HepG2 (cell line): Measurements from ENCODE around the gene CD300C. TPM values are rescaled to one million over a fixed set of nuclear protein-coding genes. Genes with fewer than 3 reads are reported as not detected.

Source experiments
- ATAC-seq: fragments of 200-7000 bp; cut with Tn5 transposase; 3 replicates; pipeline ENCODE4 v1.9.1; 2020; ENCODE audit warnings: mild to moderate bottlenecking, moderate library complexity
- BruUV-seq: library from RNA; stranded (reverse); fragments of 400-500 nt; replicated peaks from 2 replicates; lab custom pipeline; 2021; lab: Mats Ljungman, UMichigan
- CTCF ChIA-PET: fragments of 300-600 bp; formaldehyde crosslinking; extraction: SDS; loops from one replicate; lab custom pipeline; 2021; ENCODE audit warnings: low total read pairs, inconsistent platforms, low intra/inter-chr PET ratio; lab: Yijun Ruan, JAX
- POLR2A ChIA-PET: fragments of 350-600 bp; sonication (Branson Sonifier 250); formaldehyde crosslinking; loops from one replicate; lab custom pipeline; 2020; ENCODE audit warnings: antibody characterized with exemption, inconsistent platforms; lab: Yijun Ruan, JAX
- DNase-seq: peaks from one replicate; pipeline ENCODE4 v3.0.0-alpha.2; 2015; ENCODE audit warnings: low spot score
- FAIRE-seq: peaks from 3 replicates; lab custom pipeline; 2011; peaks lifted over from hg19 to GRCh38; lab: Jason Lieb, UNC
- H2AFZ ChIP-seq: one replicate; pipeline ENCODE4 v1.6.1; 2011; ENCODE audit warnings: low read length, inconsistent platforms
- H3K27ac ChIP-seq: fragments of 300-600 bp; 3 replicates; pipeline ENCODE4 v1.8.0; 2011; ENCODE audit warnings: mixed run types, mild to moderate bottlenecking, mixed read lengths, low read length, inconsistent platforms; ENCODE audit not compliant: insufficient read depth; ENCODE audit errors: extremely low read length
- H3K27me3 ChIP-seq, 2 experiments: fragments of 200-600 bp in 1 of 2; 2 replicates in 1 of 2; 3 replicates in 1 of 2; pipeline versions ENCODE4 v1.6.0 to v1.8.0; 2011; ENCODE audit warnings: low read length in 2 of 2, mild to moderate bottlenecking in 2 of 2, moderate library complexity in 2 of 2, inconsistent platforms in 1 of 2; ENCODE audit not compliant: insufficient read depth in 2 of 2, control insufficient read depth in 1 of 2
- H3K36me3 ChIP-seq, 2 experiments: fragments of 200-600 bp in 1 of 2; replicated peaks in 1 of 2; 2 replicates in 1 of 2; 3 replicates in 1 of 2; pipeline versions ENCODE4 v1.5.1 to v1.8.0; 2011; ENCODE audit warnings: low read length in 2 of 2, inconsistent platforms in 1 of 2; ENCODE audit not compliant: insufficient read depth in 2 of 2, control insufficient read depth in 1 of 2
- H3K4me1 ChIP-seq: 2 replicates; pipeline ENCODE4 v1.5.1; 2012; ENCODE audit warnings: low read length, inconsistent platforms; ENCODE audit not compliant: insufficient read depth
- H3K4me2 ChIP-seq: 2 replicates; pipeline ENCODE4 v1.6.0; 2011; ENCODE audit warnings: low read depth, low read length, inconsistent platforms
- H3K4me3 ChIP-seq, 3 experiments: fragments of 200-600 bp in 1 of 3; sonication (generic), shearing (Covaris generic) in 1 of 3; replicated peaks in 1 of 3; 2 replicates each; pipeline ENCODE4 v1.5.1; 2011 to 2016; ENCODE audit warnings: low read length in 3 of 3, inconsistent platforms in 2 of 3, low read depth in 2 of 3, mild to moderate bottlenecking in 2 of 3, control low read depth in 1 of 3, mixed read lengths in 1 of 3; ENCODE audit not compliant: insufficient read depth in 1 of 3
- H3K79me2 ChIP-seq: one replicate; pipeline ENCODE4 v1.6.1; 2011; ENCODE audit warnings: low read length, inconsistent platforms; ENCODE audit not compliant: insufficient read depth
- H3K9ac ChIP-seq: 2 replicates; pipeline ENCODE4 v1.6.0; 2011; ENCODE audit warnings: mild to moderate bottlenecking, low read depth, low read length, inconsistent platforms; ENCODE audit not compliant: insufficient read depth
- H3K9me3 ChIP-seq: 2 replicates; pipeline ENCODE4 v1.5.1; 2012; ENCODE audit warnings: mild to moderate bottlenecking, low read length
- H4K20me1 ChIP-seq: 2 replicates; pipeline ENCODE4 v1.6.0; 2011; ENCODE audit warnings: inconsistent platforms, mild to moderate bottlenecking, low read length, moderate library complexity; ENCODE audit not compliant: insufficient read depth
- FOXK1 ChIP-seq: sonication (generic); formaldehyde crosslinking; IDR thresholded peaks from 2 replicates; pipeline ENCODE4 v1.4.0; 2020; ENCODE audit warnings: low read depth, missing genetic modification reagents, borderline replicate concordance
- FOXP1 ChIP-seq, 2 experiments: fragments of 450-650 bp in 1 of 2; IDR thresholded peaks; 2 replicates each; pipeline ENCODE4 v1.6.1; 2017 to 2018; ENCODE audit warnings: antibody characterized with exemption in 1 of 2
- KMT2A ChIP-seq: sonication (generic); formaldehyde crosslinking; IDR thresholded peaks from 2 replicates; pipeline ENCODE4 v1.4.0; 2020; ENCODE audit warnings: missing genetic modification reagents
- PTBP1 ChIP-seq: fragments of 200-400 bp; formaldehyde crosslinking; IDR thresholded peaks from 2 replicates; pipeline ENCODE4 v1.6.1; 2018; ENCODE audit warnings: low read length, low read depth; ENCODE audit not compliant: poor library complexity, severe bottlenecking
- SAP130 ChIP-seq: IDR thresholded peaks from 2 replicates; pipeline ENCODE4 v1.6.1; 2016; ENCODE audit warnings: low read depth
- SRF ChIP-seq: IDR thresholded peaks from 2 replicates; pipeline ENCODE4 v1.6.1; 2011; ENCODE audit warnings: mild to moderate bottlenecking, low read depth, low read length, moderate library complexity
- TOE1 ChIP-seq: sonication (generic); formaldehyde crosslinking; IDR thresholded peaks from 2 replicates; pipeline ENCODE4 v1.4.0; 2020; ENCODE audit warnings: mild to moderate bottlenecking, missing genetic modification reagents
- ZC3H13 ChIP-seq: sonication (generic); formaldehyde crosslinking; IDR thresholded peaks from 2 replicates; pipeline ENCODE4 v1.8.1; 2023; ENCODE audit warnings: mild to moderate bottlenecking, missing genetic modification reagents, moderate library complexity
- ZFP90 ChIP-seq: sonication (generic); formaldehyde crosslinking; IDR thresholded peaks from 2 replicates; pipeline ENCODE4 v1.8.0; 2022; ENCODE audit warnings: missing genetic modification reagents, mild to moderate bottlenecking, inconsistent platforms, borderline replicate concordance
- ZNF296 ChIP-seq: sonication (generic); formaldehyde crosslinking; conservative IDR thresholded peaks from 2 replicates; pipeline ENCODE4 v1.5.0; 2020; ENCODE audit warnings: mild to moderate bottlenecking, missing genetic modification reagents
- ZNF343 ChIP-seq: sonication (generic); formaldehyde crosslinking; IDR thresholded peaks from 2 replicates; pipeline ENCODE4 v1.4.0; 2020; ENCODE audit warnings: mild to moderate bottlenecking, missing genetic modification reagents
- ZNF782 ChIP-seq: sonication (generic); formaldehyde crosslinking; IDR thresholded peaks from 2 replicates; pipeline ENCODE4 v1.4.0; 2020; ENCODE audit warnings: missing genetic modification reagents, mild to moderate bottlenecking, borderline replicate concordance
- WGBS: methylation state at CpG from one replicate; pipeline ENCODE4 v1.1.6; 2017; ENCODE audit warnings: low lambda C conversion rate; 5-methylcytosine and 5-hydroxymethylcytosine counted together
- in situ Hi-C: cut with HindIII; loops from 2 replicates; pipeline ENCODE4 v1.10.0; 2017; ENCODE audit warnings: low pct_unique_long_range_greater_than_20kb; ENCODE audit not compliant: extremely low pct_ligation_motif_present
- intact Hi-C: fragments of 100-400 bp; cut with micrococcal nuclease; formaldehyde crosslinking; loops from one replicate; pipeline ENCODE4 v1.10.0; 2022; ENCODE audit not compliant: unreplicated experiment
- polyA plus RNA-seq, 8 experiments: library from polyadenylated mRNA; depleted of rRNA in 3 of 8; stranded (reverse) in 7 of 8; unstranded in 1 of 8; fragments of >200 nt; fragmentation: Illumina TruSeq in 4 of 8; extraction: Trizol in 4 of 8; gene quantifications; 2 replicates each; pipeline versions ENCODE4 v1.2.1 to v1.2.3, GENCODE V29; 2011 to 2016; ENCODE audit warnings: low read depth in 4 of 8, missing spikeins in 1 of 8, mixed read lengths in 1 of 8; ENCODE audit not compliant: insufficient read depth in 1 of 8
- total RNA-seq, 5 experiments: library from RNA; depleted of rRNA; stranded (reverse); fragments of >200 nt; fragmentation: Illumina TruSeq; extraction: Trizol; gene quantifications; 2 replicates each; pipeline ENCODE4 v1.2.3, GENCODE V29; 2016; ENCODE audit warnings: low read depth in 1 of 5
- TF ChIP-seq, protein P1 (sequence below): sonication (generic); formaldehyde crosslinking; IDR thresholded peaks from 2 replicates; pipeline ENCODE4 v1.4.0; 2020; ENCODE audit warnings: missing genetic modification reagents
- TF ChIP-seq, protein P2 (sequence below): sonication (generic); formaldehyde crosslinking; IDR thresholded peaks from 2 replicates; pipeline ENCODE4 v1.5.1; 2020; ENCODE audit warnings: mild to moderate bottlenecking, missing genetic modification reagents, moderate library complexity

Gene CD300C
- total and polyA plus RNA-seq, 2 of the 13 experiments (the other 11 are each of a cell fraction or from before 2014, with no cell fraction given), result not detected

DNA sequence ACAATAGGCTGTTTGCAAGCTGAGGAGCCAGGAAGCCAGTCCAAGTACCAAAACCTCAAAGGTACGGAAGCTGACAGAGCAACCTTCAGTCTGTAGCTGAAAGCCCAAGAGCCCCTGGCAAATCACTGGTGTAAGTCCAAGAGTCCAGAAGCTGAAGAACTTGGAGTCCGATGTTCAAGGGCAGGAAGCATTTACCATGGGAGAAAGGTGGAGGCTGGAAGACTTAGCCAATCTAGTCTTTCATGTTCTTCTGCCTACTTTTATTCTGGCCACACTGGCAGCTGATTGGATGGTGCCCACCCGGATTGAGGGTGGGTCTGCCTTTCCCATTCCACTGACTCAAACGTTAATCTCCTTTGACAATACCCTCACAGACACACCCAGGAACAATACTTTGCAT is 30.0 kb downstream of the CD300C start:
- 32% methylated on average over 4 of the region's 4 CpGs for WGBS
- TF ChIP-seq, protein P1, sequence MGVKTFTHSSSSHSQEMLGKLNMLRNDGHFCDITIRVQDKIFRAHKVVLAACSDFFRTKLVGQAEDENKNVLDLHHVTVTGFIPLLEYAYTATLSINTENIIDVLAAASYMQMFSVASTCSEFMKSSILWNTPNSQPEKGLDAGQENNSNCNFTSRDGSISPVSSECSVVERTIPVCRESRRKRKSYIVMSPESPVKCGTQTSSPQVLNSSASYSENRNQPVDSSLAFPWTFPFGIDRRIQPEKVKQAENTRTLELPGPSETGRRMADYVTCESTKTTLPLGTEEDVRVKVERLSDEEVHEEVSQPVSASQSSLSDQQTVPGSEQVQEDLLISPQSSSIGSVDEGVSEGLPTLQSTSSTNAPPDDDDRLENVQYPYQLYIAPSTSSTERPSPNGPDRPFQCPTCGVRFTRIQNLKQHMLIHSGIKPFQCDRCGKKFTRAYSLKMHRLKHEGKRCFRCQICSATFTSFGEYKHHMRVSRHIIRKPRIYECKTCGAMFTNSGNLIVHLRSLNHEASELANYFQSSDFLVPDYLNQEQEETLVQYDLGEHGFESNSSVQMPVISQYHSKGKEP (CRISPR knock-in tag), result no peak
- TF ChIP-seq FOXK1 (no peak), ZNF343 (CRISPR knock-in tag) (no peak), SRF (no peak), ZFP90 (CRISPR knock-in tag) (no peak), TOE1 (no peak), FOXP1 (IDR thresholded peaks at IDR 0.05) (no peak), FOXP1 (CRISPR knock-in tag; IDR thresholded peaks at IDR 0.05) (no peak), ZC3H13 (no peak), KMT2A (CRISPR knock-in tag) (no peak), ZNF296 (CRISPR knock-in tag) (no peak), ZNF782 (CRISPR knock-in tag) (no peak), SAP130 (CRISPR knock-in tag) (no peak), PTBP1 (no peak)
- TF ChIP-seq, protein P2, sequence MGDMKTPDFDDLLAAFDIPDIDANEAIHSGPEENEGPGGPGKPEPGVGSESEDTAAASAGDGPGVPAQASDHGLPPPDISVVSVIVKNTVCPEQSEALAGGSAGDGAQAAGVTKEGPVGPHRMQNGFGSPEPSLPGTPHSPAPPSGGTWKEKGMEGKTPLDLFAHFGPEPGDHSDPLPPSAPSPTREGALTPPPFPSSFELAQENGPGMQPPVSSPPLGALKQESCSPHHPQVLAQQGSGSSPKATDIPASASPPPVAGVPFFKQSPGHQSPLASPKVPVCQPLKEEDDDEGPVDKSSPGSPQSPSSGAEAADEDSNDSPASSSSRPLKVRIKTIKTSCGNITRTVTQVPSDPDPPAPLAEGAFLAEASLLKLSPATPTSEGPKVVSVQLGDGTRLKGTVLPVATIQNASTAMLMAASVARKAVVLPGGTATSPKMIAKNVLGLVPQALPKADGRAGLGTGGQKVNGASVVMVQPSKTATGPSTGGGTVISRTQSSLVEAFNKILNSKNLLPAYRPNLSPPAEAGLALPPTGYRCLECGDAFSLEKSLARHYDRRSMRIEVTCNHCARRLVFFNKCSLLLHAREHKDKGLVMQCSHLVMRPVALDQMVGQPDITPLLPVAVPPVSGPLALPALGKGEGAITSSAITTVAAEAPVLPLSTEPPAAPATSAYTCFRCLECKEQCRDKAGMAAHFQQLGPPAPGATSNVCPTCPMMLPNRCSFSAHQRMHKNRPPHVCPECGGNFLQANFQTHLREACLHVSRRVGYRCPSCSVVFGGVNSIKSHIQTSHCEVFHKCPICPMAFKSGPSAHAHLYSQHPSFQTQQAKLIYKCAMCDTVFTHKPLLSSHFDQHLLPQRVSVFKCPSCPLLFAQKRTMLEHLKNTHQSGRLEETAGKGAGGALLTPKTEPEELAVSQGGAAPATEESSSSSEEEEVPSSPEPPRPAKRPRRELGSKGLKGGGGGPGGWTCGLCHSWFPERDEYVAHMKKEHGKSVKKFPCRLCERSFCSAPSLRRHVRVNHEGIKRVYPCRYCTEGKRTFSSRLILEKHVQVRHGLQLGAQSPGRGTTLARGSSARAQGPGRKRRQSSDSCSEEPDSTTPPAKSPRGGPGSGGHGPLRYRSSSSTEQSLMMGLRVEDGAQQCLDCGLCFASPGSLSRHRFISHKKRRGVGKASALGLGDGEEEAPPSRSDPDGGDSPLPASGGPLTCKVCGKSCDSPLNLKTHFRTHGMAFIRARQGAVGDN (CRISPR knock-in tag), result no peak
- intact Hi-C loops, result no loop called here
- no peaks in the 10 kb centered on the region for H4K20me1 ChIP-seq
- 0 out of 2 replicates have a peak, but pooled peaks cover under 1% of the 10 kb centered on the region for H3K4me1 ChIP-seq
- no peak overlapping the region for H3K4me2 ChIP-seq
- peaks cover 19% of the 10 kb centered on the region for H3K9me3 ChIP-seq
- no peak overlapping the region for H2AFZ ChIP-seq
- no peaks in the 10 kb centered on the region for H3K36me3 ChIP-seq
- POLR2A ChIA-PET, result no interaction called here
- no peak for DNase-seq
- H3K27ac ChIP-seq, result no peak overlapping the region
- no peaks in the 10 kb centered on the region for H3K79me2 ChIP-seq
- CTCF ChIA-PET, result no interaction called here
- in situ Hi-C loops, result no loop called here
- no peak for FAIRE-seq
- no peak overlapping the region for H3K4me3 ChIP-seq
- no TSS peak for BruUV-seq
- peaks cover 0 to 7% of the 10 kb centered on the region in 2 experiments; a peak in 2 of 5 replicates for H3K27me3 ChIP-seq
- ATAC-seq, result no peak
- H3K9ac ChIP-seq, result no peak overlapping the region
